A549 (cell line): ENCODE measurements around the gene CELF5. TPM values are rescaled to one million over a fixed set of nuclear protein-coding genes. Genes with fewer than 3 reads are reported as not detected.

Source experiments
- ATAC-seq, 2 experiments: fragments of 200-7000 bp in 1 of 2; fragments of >200 bp in 1 of 2; cut with Nextera tagmentation in 1 of 2; cut with Tn5 transposase in 1 of 2; 3 replicates each; pipeline versions ENCODE4 v1.8.0 to v1.9.1; 2018 to 2020; ENCODE audit warnings: mild to moderate bottlenecking in 1 of 2, moderate library complexity in 1 of 2
- CTCF ChIA-PET: fragments of 300-600 bp; sonication (Branson Sonifier 250); formaldehyde crosslinking; extraction: SDS; loops from one replicate; lab custom pipeline; 2021; ENCODE audit warnings: antibody characterized with exemption, inconsistent platforms; lab: Yijun Ruan, JAX
- POLR2A ChIA-PET: fragments of 350-600 bp; formaldehyde crosslinking; extraction: SDS; loops from one replicate; lab custom pipeline; 2021; ENCODE audit warnings: antibody characterized with exemption, inconsistent platforms; lab: Yijun Ruan, JAX
- DNase-seq, 2 experiments: peaks; one replicate each; pipeline versions ENCODE4 v3.0.0 to v3.0.0-alpha.2; 2011 to 2016; ENCODE audit warnings: low read depth in 1 of 2, low spot score in 1 of 2
- FAIRE-seq: peaks from 2 replicates; lab custom pipeline; 2011; peaks lifted over from hg19 to GRCh38; lab: Jason Lieb, UNC
- H3K27ac ChIP-seq, 2 experiments: fragments of >200 bp; sonication (Bioruptor Twin); formaldehyde crosslinking; 3 replicates each; pipeline ENCODE4 v1.5.1; 2016 to 2017
- H3K4me1 ChIP-seq: fragments of >200 bp; sonication (Bioruptor Twin); formaldehyde crosslinking; 3 replicates; pipeline ENCODE4 v1.6.1; 2016
- H3K4me2 ChIP-seq: fragments of >200 bp; sonication (Bioruptor Twin); formaldehyde crosslinking; 3 replicates; pipeline ENCODE4 v1.6.1; 2016
- H3K4me3 ChIP-seq: fragments of >200 bp; sonication (Bioruptor Twin); formaldehyde crosslinking; 3 replicates; pipeline ENCODE4 v1.5.1; 2016
- H3K9me3 ChIP-seq: fragments of >200 bp; sonication (Bioruptor Twin); formaldehyde crosslinking; 3 replicates; pipeline ENCODE4 v1.6.1; 2016
- EHF ChIP-seq: fragments of 250-450 bp; sonication (Bioruptor Pico); IDR thresholded peaks from 2 replicates; pipeline ENCODE4 v1.5.0; 2020; ENCODE audit warnings: mild to moderate bottlenecking
- FOSB ChIP-seq: fragments of 250-450 bp; sonication (Bioruptor Pico); IDR thresholded peaks from 2 replicates; pipeline ENCODE4 v1.5.0; 2020; ENCODE audit warnings: mild to moderate bottlenecking, moderate library complexity
- FOXS1 ChIP-seq: fragments of 250-450 bp; sonication (Bioruptor Pico); IDR thresholded peaks from 2 replicates; pipeline ENCODE4 v1.5.0; 2020; ENCODE audit warnings: mild to moderate bottlenecking, moderate library complexity
- HDAC2 ChIP-seq: fragments of 200-600 bp; sonication (generic); IDR thresholded peaks from 2 replicates; pipeline ENCODE4 v1.6.1; 2016
- HMGXB4 ChIP-seq: fragments of 250-450 bp; sonication (Bioruptor Pico); IDR thresholded peaks from 2 replicates; pipeline ENCODE4 v1.5.0; 2021; ENCODE audit warnings: mild to moderate bottlenecking, moderate library complexity, borderline replicate concordance
- HOXB5 ChIP-seq: fragments of 250-450 bp; sonication (Bioruptor Pico); IDR thresholded peaks from 2 replicates; pipeline ENCODE4 v1.5.0; 2020; ENCODE audit warnings: mild to moderate bottlenecking, moderate library complexity
- MAZ ChIP-seq: fragments of 150-350 bp; IDR thresholded peaks from 2 replicates; pipeline ENCODE4 v1.6.1; 2014; ENCODE audit warnings: antibody characterized with exemption, low read depth, low read length, borderline replicate concordance
- MYC ChIP-seq: IDR thresholded peaks from 2 replicates; pipeline ENCODE4 v1.6.1; 2012; ENCODE audit warnings: mild to moderate bottlenecking, inconsistent platforms, low read length, improper control_type of control experiment, borderline replicate concordance
- PHF8 ChIP-seq: fragments of 200-600 bp; sonication (generic); IDR thresholded peaks from 2 replicates; pipeline ENCODE4 v1.6.1; 2016; ENCODE audit warnings: low read depth, mild to moderate bottlenecking, antibody characterized with exemption, moderate library complexity, borderline replicate concordance
- POLR2AphosphoS2 ChIP-seq: conservative IDR thresholded peaks from 2 replicates; pipeline ENCODE4 v1.6.1; 2012; ENCODE audit warnings: low read length, improper control_type of control experiment, inconsistent platforms
- REST ChIP-seq: fragments of 200-600 bp; sonication (generic); IDR thresholded peaks from 2 replicates; pipeline ENCODE4 v1.6.1; 2016; ENCODE audit warnings: antibody characterized with exemption, mild to moderate bottlenecking, moderate library complexity
- RNF2 ChIP-seq: fragments of 200-600 bp; sonication (generic); IDR thresholded peaks from 2 replicates; pipeline ENCODE4 v1.6.1; 2016; ENCODE audit warnings: low read depth, mild to moderate bottlenecking, antibody characterized with exemption, moderate library complexity, borderline replicate concordance
- SREBF2 ChIP-seq: fragments of 450-650 bp; IDR thresholded peaks from 2 replicates; pipeline ENCODE4 v1.6.1; 2014; ENCODE audit warnings: mild to moderate bottlenecking, moderate library complexity
- WGBS: methylation state at CpG from one replicate; pipeline ENCODE4 v1.1.6; 2017; ENCODE audit errors: missing lambda C conversion rate; 5-methylcytosine and 5-hydroxymethylcytosine counted together
- polyA plus RNA-seq, 4 experiments: library from polyadenylated mRNA; depleted of rRNA in 3 of 4; stranded (reverse); fragments of >200 nt; fragmentation: RNase III in 1 of 4; extraction: RNeasy Plus Mini Kit Qiagen cat#74134 plus additional on column Dnase treatment in 1 of 4; gene quantifications; 2 replicates in 3 of 4; 3 replicates in 1 of 4; pipeline ENCODE4 v1.2.3, GENCODE V29; 2011 to 2017
- TF ChIP-seq, protein P1 (sequence below): fragments of 450-650 bp; IDR thresholded peaks from 2 replicates; pipeline ENCODE4 v1.6.1; 2014; ENCODE audit warnings: antibody characterized with exemption

The CELF5 gene
- polyA plus RNA-seq, 2 of the 4 experiments (the other 2 are of a cell fraction) = 0.31 to 0.61 TPM

DNA sequence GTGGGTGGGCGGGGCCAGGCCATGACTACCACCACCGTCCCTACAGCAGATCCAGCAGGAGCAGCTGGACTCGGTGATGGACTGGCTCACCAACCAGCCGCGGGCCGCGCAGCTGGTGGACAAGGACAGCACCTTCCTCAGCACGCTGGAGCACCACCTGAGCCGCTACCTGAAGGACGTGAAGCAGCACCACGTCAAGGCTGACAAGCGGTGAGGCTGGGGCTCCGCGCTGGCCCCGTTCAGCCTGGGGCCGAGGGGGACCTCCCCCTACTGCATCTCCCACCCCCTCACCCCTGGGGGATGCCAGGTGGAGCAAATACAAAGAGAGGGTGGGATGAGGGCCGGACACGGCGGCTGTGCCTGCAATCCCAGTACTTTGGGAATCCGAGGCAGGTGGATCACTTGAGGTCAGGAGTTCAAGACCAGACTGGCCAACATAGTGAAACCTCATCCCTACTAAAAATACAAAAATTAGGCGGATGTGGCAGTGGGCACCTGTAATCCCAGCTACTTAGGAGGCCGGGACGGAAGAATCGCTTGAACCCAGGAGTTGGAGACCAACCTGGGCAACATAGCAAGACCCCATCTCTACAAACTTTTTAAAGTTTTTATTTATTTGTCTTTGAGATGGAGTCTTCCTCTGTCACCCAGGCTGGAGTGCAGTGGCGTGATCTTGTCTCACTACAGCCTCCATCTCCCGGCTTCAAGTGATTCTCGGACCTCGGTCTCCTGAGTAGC is 18.1 kb upstream of the CELF5 start:
- DNase-seq (no peak), ATAC-seq (no peak)
- TF ChIP-seq REST = no peak
- no peak for TF ChIP-seq MYC
- TF ChIP-seq POLR2AphosphoS2 = no peak
- no peak for TF ChIP-seq EHF
- TF ChIP-seq PHF8 = no peak
- TF ChIP-seq HMGXB4 (CRISPR knock-in tag) = no peak
- no peak for TF ChIP-seq SREBF2
- TF ChIP-seq FOXS1 (CRISPR knock-in tag) = no peak
- no peak for TF ChIP-seq FOSB
- TF ChIP-seq, all 56 proteins: peak for 0
- Histone ChIP-seq H3K4me2 (no peak overlapping the region), H3K4me1 (no peaks in the 10 kb centered on the region), H3K4me3 (no peak overlapping the region), H3K9me3 (no peaks in the 10 kb centered on the region), H3K27ac (no peak overlapping the region)
- FAIRE-seq = no peak
- WGBS = 89% methylated on average over 16 of the region's 28 CpGs
- ChIA-PET CTCF (interaction anchor here (0.8 kb wide), 1 partner anchor 18 kb away, joined by 3 read pairs; no protein-coding TSS in a partner anchor), POLR2A (no interaction called here)

GRCh38 chr19:3207461-3208242 is 16.8 kb upstream of the CELF5 start:
- no peaks in the 10 kb centered on the region for H3K4me1 ChIP-seq
- 98% methylated on average over 21 of the region's 43 CpGs for WGBS
- H3K9me3 ChIP-seq = no peaks in the 10 kb centered on the region
- TF ChIP-seq HOXB5 (CRISPR knock-in tag) (no peak), HDAC2 (no peak), RNF2 (no peak)
- H3K27ac ChIP-seq = no peak overlapping the region
- ChIA-PET POLR2A (no interaction called here), CTCF (interaction anchor here (1.4 kb wide), 1 partner anchor 15 kb away, joined by 3 read pairs; no protein-coding TSS in a partner anchor)
- no peak overlapping the region for H3K4me3 ChIP-seq
- DNase-seq (no peak), ATAC-seq (no peak), FAIRE-seq (no peak)
- no peak overlapping the region for H3K4me2 ChIP-seq

DNA sequence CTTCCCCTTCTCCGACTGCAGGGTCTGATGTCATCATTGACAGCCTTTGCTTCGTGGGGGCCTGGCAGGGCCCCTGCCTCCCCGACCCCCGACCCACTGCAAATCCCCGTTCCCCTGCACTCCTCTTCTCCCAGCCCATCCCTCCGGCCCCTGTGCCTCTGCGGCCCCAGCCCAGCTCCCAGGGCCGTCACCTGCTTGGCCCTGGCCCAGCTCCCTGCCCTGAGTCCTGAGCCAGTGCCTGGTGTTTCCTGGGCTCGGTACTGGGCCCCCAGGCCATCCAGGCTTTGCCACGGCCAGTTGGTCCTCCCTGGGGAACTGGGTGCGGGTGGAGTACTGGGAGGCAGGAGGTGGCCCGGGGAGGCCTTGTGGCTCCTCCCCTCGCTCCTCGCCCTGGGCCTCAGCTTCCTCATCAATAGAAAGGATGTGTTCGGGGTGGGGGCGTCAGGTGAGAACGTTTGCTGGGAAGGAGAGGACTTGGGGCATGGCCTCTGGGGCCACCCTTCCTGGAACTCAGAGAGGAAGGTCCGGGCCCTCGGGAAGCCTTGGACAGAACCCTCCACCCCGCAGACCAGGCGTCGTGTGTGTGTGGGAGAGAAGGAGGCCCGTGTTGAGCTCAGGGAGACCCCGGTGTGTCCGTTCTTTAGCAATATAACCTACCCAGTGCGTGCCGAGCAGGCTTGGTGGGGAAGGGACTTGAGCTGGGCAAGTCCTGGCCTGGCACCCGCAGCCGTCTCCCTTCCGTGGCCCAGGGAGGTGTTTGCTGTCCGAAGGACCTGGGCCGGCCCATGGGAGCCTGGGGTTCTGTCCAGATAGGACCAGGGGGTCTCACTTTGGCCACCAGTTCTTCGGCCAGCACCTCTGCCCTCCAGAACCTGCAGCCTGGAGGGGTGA is 15.9 kb upstream of the CELF5 start:
- 86% methylated on average over 12 of the region's 33 CpGs for WGBS
- H3K4me2 ChIP-seq = no peak overlapping the region
- no peak overlapping the region for H3K27ac ChIP-seq
- DNase-seq = no peak
- ChIA-PET CTCF (interaction anchor here (1.2 to 3.7 kb wide), 3 partner anchors 9 to 16 kb away, joined by 3 to 12 read pairs (median 3); partner anchors contain the start of gene CELF5), POLR2A (no interaction called here)
- no peaks in the 10 kb centered on the region for H3K4me1 ChIP-seq
- no peak for FAIRE-seq
- H3K9me3 ChIP-seq = no peaks in the 10 kb centered on the region
- TF ChIP-seq, protein P1, sequence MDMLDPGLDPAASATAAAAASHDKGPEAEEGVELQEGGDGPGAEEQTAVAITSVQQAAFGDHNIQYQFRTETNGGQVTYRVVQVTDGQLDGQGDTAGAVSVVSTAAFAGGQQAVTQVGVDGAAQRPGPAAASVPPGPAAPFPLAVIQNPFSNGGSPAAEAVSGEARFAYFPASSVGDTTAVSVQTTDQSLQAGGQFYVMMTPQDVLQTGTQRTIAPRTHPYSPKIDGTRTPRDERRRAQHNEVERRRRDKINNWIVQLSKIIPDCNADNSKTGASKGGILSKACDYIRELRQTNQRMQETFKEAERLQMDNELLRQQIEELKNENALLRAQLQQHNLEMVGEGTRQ = no peak
- TF ChIP-seq MAZ (no peak), HDAC2 (no peak)
- ATAC-seq = no peak
- no peak overlapping the region for H3K4me3 ChIP-seq
